Activated CD8-positive, alpha-beta T cell treated with anti-CD3 and anti-CD28 coated beads, Interleukin-2, amount 10 ng/mL, durations not matched to agents 7 days and 5 days (primary cell): Measurements from ENCODE around the gene PROX2. TPM values are rescaled to one million over a fixed set of nuclear protein-coding genes. Genes with fewer than 3 reads are reported as not detected.

Experiments
- ATAC-seq: fragments of 150-1000 bp; cut with Tn5 transposase; one replicate; pipeline ENCODE4 v1.10.0; 2021; ENCODE audit warnings: moderate library complexity
- CTCF ChIA-PET: fragments of 350-600 bp; sonication (Branson Sonifier 250); formaldehyde crosslinking; loops from one replicate; lab custom pipeline; 2021; ENCODE audit warnings: antibody characterized with exemption; lab: Charles Lee
- POLR2A ChIA-PET: fragments of 350-600 bp; sonication (Branson Sonifier 250); formaldehyde crosslinking; loops from one replicate; lab custom pipeline; 2021; ENCODE audit warnings: antibody characterized with exemption; lab: Charles Lee
- DNase-seq: peaks from one replicate; pipeline ENCODE4 v3.0.0-alpha.2; 2020
- H3K27ac Mint-ChIP-seq: one replicate; pipeline ENCODE4 v1.8.0; 2021; ENCODE audit warnings: mild to moderate bottlenecking, mixed read lengths
- H3K27me3 Mint-ChIP-seq: one replicate; pipeline ENCODE4 v1.8.0; 2021; ENCODE audit warnings: low read depth, mixed read lengths
- H3K36me3 Mint-ChIP-seq: one replicate; pipeline ENCODE4 v1.8.0; 2021; ENCODE audit warnings: low read depth, mixed read lengths
- H3K4me1 Mint-ChIP-seq: one replicate; pipeline ENCODE4 v1.8.0; 2021; ENCODE audit warnings: low read depth, mixed read lengths
- H3K4me3 Mint-ChIP-seq: one replicate; pipeline ENCODE4 v1.8.0; 2021; ENCODE audit warnings: mild to moderate bottlenecking, mixed read lengths
- H3K9me3 Mint-ChIP-seq: one replicate; pipeline ENCODE4 v1.8.0; 2022; ENCODE audit warnings: mixed read lengths; ENCODE audit not compliant: insufficient read depth
- total RNA-seq, 2 experiments: library from RNA; stranded (reverse); gene quantifications; one replicate each; pipeline ENCODE4 v1.2.3, GENCODE V29; 2021

PROX2 gene
- total RNA-seq, 2 experiments from 2014 or later, result 0.13 to 0.44 TPM

DNA sequence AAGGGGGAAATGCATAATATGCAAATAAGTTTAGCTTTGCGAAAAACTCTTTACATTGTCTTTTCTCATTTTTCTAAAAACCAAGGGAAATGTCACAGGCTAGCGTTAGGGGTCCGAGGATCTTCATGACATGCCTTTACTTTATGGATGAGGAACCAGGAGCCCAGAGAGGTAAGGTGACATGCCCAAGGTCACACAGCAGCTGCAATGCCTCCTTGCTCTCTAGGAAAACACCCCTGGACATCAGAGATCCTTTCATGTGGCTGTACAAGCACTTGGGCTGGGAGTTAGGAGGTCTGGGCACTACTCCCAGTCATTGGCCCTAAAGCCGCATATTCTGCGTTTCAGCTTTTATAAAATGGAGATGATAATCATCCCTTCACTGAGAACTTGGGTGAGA lies 741 bp downstream of the PROX2 start:
- peak overlapping the region; percentile 37 for H3K4me3 Mint-ChIP-seq

DNA sequence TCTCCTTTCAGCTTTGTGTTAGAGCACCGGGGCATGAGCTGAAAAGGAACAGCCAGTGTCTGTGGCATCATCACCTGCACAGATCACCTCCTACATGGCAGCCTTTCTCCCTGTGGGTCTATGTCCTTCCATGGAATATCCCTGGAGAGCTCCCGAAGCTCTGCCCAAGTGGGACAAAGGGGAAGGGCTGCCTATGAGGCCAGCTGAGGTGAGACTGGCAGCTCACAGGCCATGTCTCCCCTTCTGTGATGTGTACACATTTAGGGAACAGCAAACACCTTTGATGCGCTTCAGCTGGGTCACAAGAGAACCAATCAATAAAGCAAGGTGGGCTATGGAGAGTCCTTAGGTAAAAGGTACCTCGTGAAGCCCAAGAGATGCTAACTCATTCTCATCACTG lies 4.1 kb downstream of the PROX2 start:
- no peaks in the 10 kb centered on the region for H3K27me3 Mint-ChIP-seq
- H3K4me1 Mint-ChIP-seq, result peaks cover 39% of the 10 kb centered on the region
- CTCF ChIA-PET, result interaction anchor here (1.0 to 10.6 kb wide), 6 partner anchors 9 to 34 kb away, joined by 4 to 155 read pairs (median 6); no protein-coding TSS in a partner anchor
- POLR2A ChIA-PET, result interaction anchor here (1.0 to 3.9 kb wide), 3 partner anchors 9 to 34 kb away, joined by 4 to 15 read pairs (median 5); no protein-coding TSS in a partner anchor
- no peak overlapping the region for H3K27ac Mint-ChIP-seq
- DNase-seq (no peak), ATAC-seq (no peak)
- H3K4me3 Mint-ChIP-seq, result no peak overlapping the region
- H3K9me3 Mint-ChIP-seq, result no peaks in the 10 kb centered on the region
- no peaks in the 10 kb centered on the region for H3K36me3 Mint-ChIP-seq

More for the DNA sequence above, 741 bp downstream of the PROX2 start:
- Mint-ChIP-seq H3K27me3 (no peaks in the 10 kb centered on the region), H3K27ac (peak overlapping the region; percentile 82), H3K9me3 (no peaks in the 10 kb centered on the region), H3K36me3 (no peaks in the 10 kb centered on the region), H3K4me1 (peaks cover 28% of the 10 kb centered on the region)
- ChIA-PET POLR2A (interaction anchor here (0.6 to 1.9 kb wide), 3 partner anchors 12 to 19 kb away, joined by 3 to 7 read pairs (median 5); no protein-coding TSS in a partner anchor), CTCF (interaction anchor here (0.7 to 10.6 kb wide), 4 partner anchors 15 to 213 kb away, joined by 4 to 155 read pairs (median 66); no protein-coding TSS in a partner anchor)
- DNase-seq (no peak), ATAC-seq (no peak)

DNA sequence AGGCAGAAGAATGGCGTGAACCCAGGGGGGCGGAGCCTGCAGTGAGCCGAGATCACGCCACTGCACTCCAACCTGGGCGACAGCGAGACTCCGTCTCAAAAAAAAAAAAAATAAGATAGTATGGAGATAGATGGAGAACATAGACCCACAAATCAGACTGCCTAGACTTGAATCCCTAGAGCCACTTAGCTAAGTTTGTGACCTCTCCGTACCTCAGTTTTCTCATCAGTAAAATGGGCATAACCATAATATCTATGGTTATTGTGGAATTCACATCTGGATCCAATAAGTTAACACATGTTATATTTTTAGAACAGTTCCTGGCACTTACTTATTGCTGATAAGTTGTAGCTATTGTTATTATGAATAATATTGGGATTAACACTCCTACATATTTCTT lies 7.2 kb downstream of the PROX2 start:
- Mint-ChIP-seq H3K27me3 (no peaks in the 10 kb centered on the region), H3K4me1 (peaks cover 28% of the 10 kb centered on the region), H3K9me3 (no peaks in the 10 kb centered on the region), H3K4me3 (no peak overlapping the region), H3K36me3 (no peaks in the 10 kb centered on the region), H3K27ac (no peak overlapping the region)
- CTCF ChIA-PET, result interaction anchor here (1.1 to 10.6 kb wide), 6 partner anchors 9 to 260 kb away, joined by 4 to 155 read pairs (median 36); partner anchors contain the start of genes DLST and PROX2
- ATAC-seq (no peak), DNase-seq (no peak)
- POLR2A ChIA-PET, result interaction anchor here (2.4 kb wide), 1 partner anchor 14 kb away, joined by 41 read pairs; the partner anchor contains the start of gene DLST

DNA sequence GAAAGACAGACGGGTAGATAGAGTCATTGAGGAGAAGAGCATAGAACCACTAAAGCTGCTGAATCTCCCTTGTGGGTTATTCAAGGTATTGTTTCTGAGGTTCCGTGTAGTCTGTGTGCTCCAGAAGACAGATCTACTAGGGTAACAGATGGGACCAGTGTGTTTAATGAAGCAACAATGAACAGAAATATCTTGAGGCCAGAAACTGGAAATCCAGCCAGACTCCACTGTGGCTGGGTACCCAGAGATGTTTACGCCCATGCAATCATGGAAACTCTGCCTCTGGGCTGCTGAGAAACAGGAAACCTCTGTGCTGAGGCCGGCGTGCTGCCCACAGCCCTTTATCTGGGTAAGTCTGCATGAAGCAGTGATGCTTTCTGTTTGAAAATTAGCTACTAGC lies 8.3 kb downstream of the PROX2 start:
- H3K4me3 Mint-ChIP-seq, result peak overlapping the region; percentile 46
- ChIA-PET CTCF (interaction anchor here (1.1 to 10.6 kb wide), 10 partner anchors 8 to 259 kb away, joined by 3 to 155 read pairs (median 10); partner anchors contain the start of genes DLST and PROX2), POLR2A (interaction anchor here (0.7 to 2.4 kb wide), 4 partner anchors 9 to 221 kb away, joined by 3 to 41 read pairs (median 7); partner anchors contain the start of genes DLST and PROX2)
- H3K36me3 Mint-ChIP-seq, result no peaks in the 10 kb centered on the region
- H3K27ac Mint-ChIP-seq, result peak overlapping the region; percentile 86
- no peaks in the 10 kb centered on the region for H3K27me3 Mint-ChIP-seq
- DNase-seq, result peak; percentile 86
- peak; percentile 97 for ATAC-seq
- no peaks in the 10 kb centered on the region for H3K9me3 Mint-ChIP-seq
- H3K4me1 Mint-ChIP-seq, result peaks cover 33% of the 10 kb centered on the region

DNA sequence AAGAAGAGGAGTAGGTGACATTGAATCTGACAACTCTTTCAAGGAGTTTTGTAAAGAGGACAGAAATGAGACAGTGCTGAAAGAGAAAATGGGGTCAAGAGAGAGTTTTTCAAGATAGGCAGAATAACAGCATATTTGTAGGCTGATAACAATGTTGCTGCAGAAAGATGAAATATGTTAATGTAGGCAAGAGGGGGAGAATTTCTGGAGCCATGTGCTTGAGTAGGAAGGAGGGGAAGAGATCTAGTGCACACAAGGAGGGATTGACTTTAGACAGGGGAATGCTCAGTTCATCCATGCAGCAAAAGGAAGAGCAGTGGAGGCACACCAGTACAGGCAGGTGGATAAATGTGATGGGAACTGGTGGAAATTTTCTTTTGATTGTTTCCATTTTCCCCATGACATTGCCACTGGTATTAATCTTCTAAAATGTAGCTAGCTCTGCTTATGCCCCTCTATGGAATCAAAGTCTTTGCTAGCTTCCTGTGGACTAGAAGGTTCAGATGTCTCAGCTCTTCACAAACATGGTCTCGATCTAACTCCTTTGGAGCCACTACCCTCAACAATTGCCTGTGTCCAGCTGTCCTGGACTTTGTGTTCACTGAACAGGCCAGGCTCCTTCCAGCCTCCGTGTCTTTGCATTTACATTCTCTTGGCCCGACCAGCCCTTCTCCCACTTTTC lies 9.1 kb downstream of the PROX2 start:
- Mint-ChIP-seq H3K4me3 (no peak overlapping the region), H3K36me3 (no peaks in the 10 kb centered on the region), H3K27ac (peak overlapping the region; percentile 86), H3K27me3 (no peaks in the 10 kb centered on the region), H3K4me1 (peaks cover 33% of the 10 kb centered on the region), H3K9me3 (no peaks in the 10 kb centered on the region)
- POLR2A ChIA-PET, result interaction anchor here (0.9 to 2.4 kb wide), 4 partner anchors 10 to 15 kb away, joined by 4 to 41 read pairs (median 8); partner anchors contain the start of genes DLST and PROX2
- CTCF ChIA-PET, result interaction anchor here (0.8 to 10.6 kb wide), 13 partner anchors 7 to 258 kb away, joined by 3 to 155 read pairs (median 7); partner anchors contain the start of genes ACYP1, DLST and PROX2
- DNase-seq, result no peak
- ATAC-seq, result no peak

DNA sequence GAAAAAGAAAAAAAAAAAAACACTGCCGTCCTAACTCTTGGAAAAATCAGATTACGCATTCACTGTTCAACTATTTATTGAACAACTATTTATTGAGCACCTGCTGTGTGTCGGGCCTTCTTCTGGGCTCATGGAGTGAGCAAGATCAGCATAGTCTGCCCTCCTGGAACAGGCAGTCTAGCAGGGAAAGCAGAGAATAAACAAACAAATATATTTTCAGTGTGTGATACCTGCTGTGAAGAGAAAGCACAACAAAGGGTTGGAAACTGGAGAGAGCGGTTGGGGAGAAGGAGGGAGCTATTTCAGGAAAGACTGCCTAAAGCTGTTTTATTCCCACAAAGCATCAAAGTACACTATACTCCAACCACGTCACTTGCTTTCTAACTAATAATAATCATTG lies 10.8 kb downstream of the PROX2 start:
- ChIA-PET POLR2A (interaction anchor here (5.8 kb wide), 1 partner anchor 17 kb away, joined by 31 read pairs; the partner anchor contains the start of gene DLST), CTCF (interaction anchor here (1.3 to 15.6 kb wide), 4 partner anchors 16 to 257 kb away, joined by 3 to 552 read pairs (median 44); no protein-coding TSS in a partner anchor)
- Mint-ChIP-seq H3K27ac (peak overlapping the region; percentile 30), H3K9me3 (no peaks in the 10 kb centered on the region), H3K36me3 (no peaks in the 10 kb centered on the region), H3K4me3 (no peak overlapping the region), H3K4me1 (peaks cover 37% of the 10 kb centered on the region), H3K27me3 (no peaks in the 10 kb centered on the region)
- no peak for ATAC-seq
- no peak for DNase-seq

DNA sequence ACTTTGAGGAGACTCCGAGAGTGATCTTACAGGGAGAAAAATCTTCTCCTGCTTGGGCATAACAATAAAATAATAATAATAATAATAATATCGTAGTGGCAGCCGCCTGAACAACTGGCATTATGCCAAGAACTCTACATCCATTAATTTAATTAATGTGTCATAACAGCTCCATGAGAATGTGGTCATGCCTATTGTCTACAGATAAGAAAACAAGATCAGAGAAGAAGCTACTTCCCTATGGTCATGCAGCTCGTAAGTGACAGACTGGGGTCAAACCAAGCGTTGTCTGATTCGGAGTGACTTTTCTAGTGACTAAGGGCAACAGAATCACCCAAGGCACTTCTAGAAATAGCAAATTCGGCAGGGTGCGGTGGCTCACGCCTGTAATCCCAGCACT lies 11.7 kb downstream of the PROX2 start:
- H3K27ac Mint-ChIP-seq, result no peak overlapping the region
- POLR2A ChIA-PET, result interaction anchor here (1.8 to 5.8 kb wide), 3 partner anchors 12 to 18 kb away, joined by 6 to 31 read pairs (median 7); partner anchors contain the start of genes DLST and PROX2

DNA sequence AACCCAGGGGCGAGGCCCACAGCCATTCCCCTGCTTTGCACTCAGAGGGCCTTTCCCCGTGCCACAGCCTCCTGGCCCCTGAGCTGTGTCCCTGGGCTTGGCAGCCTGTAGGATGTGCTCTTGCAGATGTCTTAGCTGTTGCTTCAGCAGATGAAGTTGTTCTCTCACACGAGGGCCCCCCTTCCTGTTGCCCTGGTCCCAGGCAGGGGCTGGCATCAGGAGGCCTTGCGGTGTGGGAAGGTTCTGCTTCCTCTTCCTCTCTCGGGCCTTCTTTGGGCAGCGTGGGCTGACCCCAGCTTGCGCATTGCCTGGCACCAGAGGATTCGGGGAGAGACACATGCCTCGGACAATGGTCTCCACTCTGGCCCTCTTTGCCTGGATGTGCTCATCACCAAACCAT lies 12.7 kb downstream of the PROX2 start:
- DNase-seq, result no peak
- Mint-ChIP-seq H3K36me3 (no peaks in the 10 kb centered on the region), H3K4me3 (no peak overlapping the region), H3K9me3 (no peaks in the 10 kb centered on the region), H3K4me1 (peaks cover 31% of the 10 kb centered on the region), H3K27me3 (no peaks in the 10 kb centered on the region), H3K27ac (no peak overlapping the region)
- POLR2A ChIA-PET, result interaction anchor here (1.8 to 5.8 kb wide), 3 partner anchors 13 to 19 kb away, joined by 6 to 31 read pairs (median 7); partner anchors contain the start of genes DLST and PROX2
- ATAC-seq, result no peak
- CTCF ChIA-PET, result interaction anchor here (1.0 to 15.6 kb wide), 10 partner anchors 8 to 226 kb away, joined by 3 to 552 read pairs (median 46); partner anchors contain the start of genes DLST and PROX2

More for the DNA sequence above, 11.7 kb downstream of the PROX2 start:
- no peak for DNase-seq
- no peaks in the 10 kb centered on the region for H3K9me3 Mint-ChIP-seq
- CTCF ChIA-PET, result interaction anchor here (1.3 to 15.6 kb wide), 7 partner anchors 8 to 225 kb away, joined by 3 to 552 read pairs (median 86); partner anchors contain the start of genes DLST and PROX2
- H3K4me3 Mint-ChIP-seq, result no peak overlapping the region
- ATAC-seq, result no peak
- H3K4me1 Mint-ChIP-seq, result peaks cover 37% of the 10 kb centered on the region
- H3K27me3 Mint-ChIP-seq, result no peaks in the 10 kb centered on the region
- H3K36me3 Mint-ChIP-seq, result no peaks in the 10 kb centered on the region

DNA sequence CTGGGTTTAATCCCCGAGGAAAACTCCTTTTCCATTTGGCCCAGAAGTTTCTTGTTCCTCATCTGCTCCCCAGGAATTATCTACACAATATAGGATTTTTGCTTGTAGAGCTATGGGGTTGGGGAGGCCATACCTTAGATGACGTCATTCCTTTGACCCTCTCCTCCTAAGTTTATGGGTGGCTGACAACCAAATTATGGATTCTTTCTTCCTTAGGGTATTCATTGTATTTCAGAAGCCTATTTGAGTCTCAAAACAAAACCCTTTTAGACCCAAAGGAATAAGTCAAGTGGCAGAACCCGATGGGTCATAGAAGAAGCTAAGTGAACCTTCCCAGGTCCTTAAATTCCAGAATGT lies 14.2 kb downstream of the PROX2 start:
- Mint-ChIP-seq H3K4me3 (no peak overlapping the region), H3K36me3 (no peaks in the 10 kb centered on the region), H3K9me3 (no peaks in the 10 kb centered on the region), H3K27me3 (no peaks in the 10 kb centered on the region), H3K27ac (no peak overlapping the region), H3K4me1 (peaks cover 17% of the 10 kb centered on the region)
- ChIA-PET POLR2A (interaction anchor here (1.1 to 5.8 kb wide), 3 partner anchors 10 to 43 kb away, joined by 5 to 31 read pairs (median 17); partner anchors contain the start of gene DLST), CTCF (interaction anchor here (0.7 to 15.6 kb wide), 40 partner anchors 10 to 441 kb away, joined by 3 to 552 read pairs (median 5); partner anchors contain the start of genes ACYP1, DLST, EIF2B2 and NEK9)
- no peak for DNase-seq
- no peak for ATAC-seq

DNA sequence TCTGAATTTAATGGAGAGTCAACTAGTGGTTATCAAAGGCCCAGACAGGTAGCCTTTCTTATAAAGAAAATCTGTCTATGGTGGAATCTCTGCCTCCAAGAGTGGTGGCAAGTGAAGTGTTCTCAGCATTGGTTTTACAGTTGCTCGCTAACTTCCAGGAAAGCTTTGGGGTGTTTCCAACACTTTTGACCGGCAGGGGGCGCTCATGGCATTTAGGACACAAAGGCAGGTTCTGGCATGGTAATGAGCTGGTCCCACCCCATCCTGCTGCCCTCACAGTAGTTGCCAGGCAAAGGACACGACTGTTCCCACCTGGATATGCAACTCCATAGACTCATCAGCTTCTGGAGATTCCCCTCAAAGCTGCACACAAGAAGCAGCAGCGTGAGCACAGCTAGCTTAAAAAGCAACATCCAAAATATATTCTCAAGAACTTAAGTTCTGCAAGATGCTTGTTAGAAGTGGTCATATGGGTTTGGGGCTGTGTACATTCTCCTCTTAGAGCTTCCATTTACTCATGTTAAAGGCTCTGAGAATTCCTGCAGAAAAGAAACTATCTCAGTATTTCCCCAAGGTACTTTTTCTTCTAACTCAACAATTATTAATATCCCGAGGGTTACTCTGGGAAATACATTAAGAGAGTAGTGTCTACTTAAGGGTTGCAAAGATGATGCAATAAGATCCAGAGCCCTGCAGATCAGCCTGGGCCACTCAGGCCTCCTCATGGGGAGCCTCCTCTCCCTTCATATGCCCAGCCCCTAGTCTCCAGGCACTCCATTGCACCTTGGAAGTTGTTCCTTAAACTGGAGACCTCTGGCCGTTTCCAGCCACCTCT lies 14.8 kb downstream of the PROX2 start:
- no peak overlapping the region for H3K27ac Mint-ChIP-seq
- peaks cover 11% of the 10 kb centered on the region for H3K4me1 Mint-ChIP-seq
- peak; percentile 94 for DNase-seq
- no peaks in the 10 kb centered on the region for H3K27me3 Mint-ChIP-seq
- no peaks in the 10 kb centered on the region for H3K36me3 Mint-ChIP-seq
- CTCF ChIA-PET, result interaction anchor here (0.7 to 15.6 kb wide), 64 partner anchors 11 to 441 kb away, joined by 3 to 552 read pairs (median 4); partner anchors contain the start of genes ACYP1, DLST, EIF2B2 and NEK9
- peak; percentile 87 for ATAC-seq
- H3K9me3 Mint-ChIP-seq, result no peaks in the 10 kb centered on the region
- POLR2A ChIA-PET, result interaction anchor here (0.6 to 5.8 kb wide), 7 partner anchors 12 to 433 kb away, joined by 3 to 31 read pairs (median 3); partner anchors contain the start of genes DLST and PROX2
- H3K4me3 Mint-ChIP-seq, result no peak overlapping the region
